Kidney (tissue), 14 donors: ENCODE results near the gene CSAD. TPM values are rescaled to one million over a fixed set of nuclear protein-coding genes. Genes with fewer than 3 reads are reported as not detected.

Experiments used
- DNase-seq, 5 donors: peaks; one replicate each; pipeline ENCODE4 v3.0.0-alpha.2; 2013 to 2020
- FAIRE-seq: peaks from 2 replicates; lab custom pipeline; 2012; peaks lifted over from hg19 to GRCh38; lab: Jason Lieb, UNC
- H3K27ac ChIP-seq, 2 donors: one replicate each; pipeline ENCODE4 v1.7.0; 2013; ENCODE audit warnings: low read depth in 2 of 2, low read length in 2 of 2, inconsistent platforms in 1 of 2
- H3K27me3 ChIP-seq: one replicate; pipeline ENCODE4 v1.7.1; 2013; ENCODE audit warnings: low read length, inconsistent platforms; ENCODE audit not compliant: control insufficient read depth, insufficient read depth
- H3K36me3 ChIP-seq, 3 donors: one replicate each; pipeline versions ENCODE4 v1.7.0 to v1.7.1; 2013; ENCODE audit warnings: low read length in 3 of 3, control low read depth in 1 of 3, inconsistent platforms in 1 of 3; ENCODE audit not compliant: insufficient read depth in 3 of 3, control insufficient read depth in 2 of 3
- H3K4me1 ChIP-seq, 3 donors: one replicate each; pipeline versions ENCODE4 v1.7.0 to v1.7.1; 2013; ENCODE audit warnings: low read length in 3 of 3, inconsistent platforms in 1 of 3, low read depth in 1 of 3; ENCODE audit not compliant: control insufficient read depth in 2 of 3, insufficient read depth in 2 of 3
- H3K4me3 ChIP-seq, 3 donors: one replicate each; pipeline versions ENCODE4 v1.7.0 to v1.8.1; 2013; ENCODE audit warnings: low read length in 3 of 3, control low read depth in 1 of 3, inconsistent platforms in 1 of 3
- H3K9ac ChIP-seq, 3 donors: one replicate each; pipeline versions ENCODE4 v1.7.0 to v1.7.1; 2013; ENCODE audit warnings: low read length in 3 of 3, control low read depth in 1 of 3, inconsistent platforms in 1 of 3
- H3K9me3 ChIP-seq, 3 donors: one replicate each; pipeline versions ENCODE4 v1.7.0 to v1.7.1; 2013; ENCODE audit warnings: low read length in 3 of 3, control low read depth in 1 of 3, inconsistent platforms in 1 of 3; ENCODE audit not compliant: control insufficient read depth in 2 of 3, insufficient read depth in 1 of 3
- intact Hi-C: fragments of 100-400 bp; cut with DNase I; formaldehyde crosslinking; loops from one replicate; pipeline ENCODE4 v1.11.1; 2022
- polyA plus RNA-seq: library from polyadenylated mRNA; stranded (reverse); fragments of 350-450 nt; fragmentation: Illumina TruSeq; extraction: RNeasy Lipid Tissue Mini Kit (QIAGEN cat#74804); gene quantifications from one replicate; pipeline ENCODE4 v1.2.3, GENCODE V29; 2014; ENCODE audit warnings: low read depth, low replicate concordance; ENCODE audit not compliant: insufficient read depth
- total RNA-seq: library from RNA; stranded (reverse); fragmentation: NEBNext Ultra II Directional; extraction: Animal tissue kit (Norgen Biotek cat#: 25700); gene quantifications from one replicate; pipeline ENCODE4 v1.2.1, GENCODE V29; 2021
- TF ChIP-seq, protein P1 (sequence below): IDR thresholded peaks from 3 replicates; pipeline ENCODE4 v1.5.1; 2012; ENCODE audit warnings: mild to moderate bottlenecking, moderate library complexity, borderline replicate concordance; ENCODE audit not compliant: insufficient read depth; ENCODE audit errors: extremely low read depth
- donor health status: control.
- donor health status: control.
- donor health status: control.
- donor health status: control.
- donor health status: control.
- donor health status: DM: yes; HTN: yes; CAD: no.
- donor health status: Normal renal cell carcinoma (clear cell type).

CSAD gene
- total and polyA plus RNA-seq, 2 donors from 2014 or later = 24.0 to 39.1 TPM

GRCh38 chr12:53221203-53222080 is 40.7 kb upstream of the CSAD start:
- Histone ChIP-seq H3K4me1 (peaks cover 5 to 31% (median 8%) of the 10 kb centered on the region in 3 donors), H3K27me3 (peaks cover 4% of the 10 kb centered on the region), H3K27ac (peak overlapping the region; percentile 94 to 100), H3K9me3 (no peaks in the 10 kb centered on the region), H3K36me3 (no peaks in the 10 kb centered on the region), H3K9ac (peak overlapping the region; percentile 28 to 96 (median 52)), H3K4me3 (peak overlapping the region; percentile 46 to 91 (median 69))
- intact Hi-C loops = no loop called here
- TF ChIP-seq, protein P1, sequence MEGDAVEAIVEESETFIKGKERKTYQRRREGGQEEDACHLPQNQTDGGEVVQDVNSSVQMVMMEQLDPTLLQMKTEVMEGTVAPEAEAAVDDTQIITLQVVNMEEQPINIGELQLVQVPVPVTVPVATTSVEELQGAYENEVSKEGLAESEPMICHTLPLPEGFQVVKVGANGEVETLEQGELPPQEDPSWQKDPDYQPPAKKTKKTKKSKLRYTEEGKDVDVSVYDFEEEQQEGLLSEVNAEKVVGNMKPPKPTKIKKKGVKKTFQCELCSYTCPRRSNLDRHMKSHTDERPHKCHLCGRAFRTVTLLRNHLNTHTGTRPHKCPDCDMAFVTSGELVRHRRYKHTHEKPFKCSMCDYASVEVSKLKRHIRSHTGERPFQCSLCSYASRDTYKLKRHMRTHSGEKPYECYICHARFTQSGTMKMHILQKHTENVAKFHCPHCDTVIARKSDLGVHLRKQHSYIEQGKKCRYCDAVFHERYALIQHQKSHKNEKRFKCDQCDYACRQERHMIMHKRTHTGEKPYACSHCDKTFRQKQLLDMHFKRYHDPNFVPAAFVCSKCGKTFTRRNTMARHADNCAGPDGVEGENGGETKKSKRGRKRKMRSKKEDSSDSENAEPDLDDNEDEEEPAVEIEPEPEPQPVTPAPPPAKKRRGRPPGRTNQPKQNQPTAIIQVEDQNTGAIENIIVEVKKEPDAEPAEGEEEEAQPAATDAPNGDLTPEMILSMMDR = peak; percentile 4
- DNase-seq (peak; percentile 83 to 94 (median 89)), FAIRE-seq (no peak)

DNA sequence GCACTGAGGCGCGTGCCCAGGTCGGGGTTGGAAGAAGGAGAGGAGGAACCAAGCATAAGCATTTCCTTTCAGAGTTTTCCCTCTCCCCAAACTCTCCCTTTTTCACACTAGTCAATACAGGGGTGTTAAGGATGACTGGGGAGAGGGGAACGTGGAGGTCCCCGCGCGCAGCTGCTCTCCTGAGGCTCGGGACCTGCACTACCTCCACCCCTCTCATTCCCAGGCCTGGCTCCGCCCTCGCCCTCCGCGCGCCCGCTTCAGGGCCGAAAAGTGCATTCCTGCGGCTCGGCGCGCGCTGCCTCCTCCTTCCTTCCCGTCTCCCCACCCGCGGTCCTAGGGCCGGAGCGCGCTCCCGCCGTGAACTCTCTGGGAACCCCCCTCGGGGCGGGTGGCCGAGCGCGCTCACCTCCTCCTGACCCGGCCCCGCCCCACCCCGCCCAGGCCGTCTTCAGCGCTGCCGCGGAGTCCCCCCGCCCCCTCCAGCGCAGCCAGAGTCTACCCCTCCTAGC is 40.0 kb upstream of the CSAD start:
- FAIRE-seq = no peak
- H3K36me3 ChIP-seq = no peaks in the 10 kb centered on the region

DNA sequence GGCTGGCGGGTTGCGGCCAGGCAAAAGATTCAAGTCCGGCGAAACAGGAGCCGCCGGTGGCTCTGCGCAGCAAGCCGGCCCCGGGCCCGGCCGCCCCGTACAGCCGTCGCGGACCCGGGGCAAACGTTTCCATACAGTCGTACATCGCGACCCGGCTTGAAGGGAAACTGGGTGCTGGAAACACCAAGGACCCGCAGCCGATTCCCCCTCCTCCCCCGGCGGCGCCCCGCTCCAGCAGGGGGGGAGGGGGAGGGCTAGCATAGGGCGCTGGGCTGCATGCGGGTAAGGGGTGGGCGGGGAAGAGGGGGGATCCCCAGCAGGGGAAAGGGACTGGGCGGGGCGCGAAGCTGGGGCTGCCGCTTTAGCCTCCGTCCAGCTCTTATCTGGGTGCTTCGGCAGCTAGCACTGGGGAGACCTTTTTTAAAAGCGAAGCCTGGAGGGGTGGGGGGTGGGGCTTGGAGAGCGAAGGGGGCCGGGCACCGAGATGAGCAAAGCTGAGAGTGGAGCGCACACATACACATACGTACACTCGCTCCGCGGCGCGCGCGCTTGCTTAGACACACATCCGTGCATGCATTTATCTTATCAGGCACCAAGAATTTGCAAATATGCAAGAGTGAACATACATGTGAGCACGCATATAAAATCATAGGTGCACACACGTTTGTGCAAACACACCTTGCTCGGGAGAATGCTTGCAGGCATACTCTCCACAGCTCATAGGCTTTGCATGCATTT is 39.4 kb upstream of the CSAD start:
- TF ChIP-seq, protein P1 = no peak
- no peak for FAIRE-seq
- intact Hi-C loops = loop anchor here (10.0 kb wide), 1 partner anchor 65 kb away; no protein-coding TSS in a partner anchor

More for the DNA sequence above, 40.0 kb upstream of the CSAD start:
- Histone ChIP-seq H3K27me3 (peaks cover 4% of the 10 kb centered on the region), H3K4me1 (peaks cover 5 to 36% (median 8%) of the 10 kb centered on the region in 3 donors), H3K4me3 (peak overlapping the region; percentile 71 to 91 (median 82)), H3K9me3 (no peaks in the 10 kb centered on the region), H3K9ac (peak overlapping the region in 2 of 3 donors; percentile 28 to 65), H3K27ac (peak overlapping the region; percentile 94 to 100)
- peak; percentile 93 to 98 (median 95) for DNase-seq
- TF ChIP-seq, protein P1 = no peak
- intact Hi-C loops = no loop called here

More for the DNA sequence above, 39.4 kb upstream of the CSAD start:
- peak; percentile 72 to 91 (median 84) for DNase-seq
- H3K4me1 ChIP-seq = peaks cover 5 to 41% (median 8%) of the 10 kb centered on the region in 3 donors
- H3K4me3 ChIP-seq = peak overlapping the region; percentile 76 to 88 (median 77)
- peaks cover 4% of the 10 kb centered on the region for H3K27me3 ChIP-seq
- H3K9ac ChIP-seq = peak overlapping the region in 2 of 3 donors; percentile 14 to 77
- no peaks in the 10 kb centered on the region for H3K9me3 ChIP-seq
- peak overlapping the region in 1 of 2 donors; percentile 100 for H3K27ac ChIP-seq
- no peaks in the 10 kb centered on the region for H3K36me3 ChIP-seq
